OCI-LY1 (cell line): Measurements from ENCODE around the gene UNC13A.

Source experiments
- H2AFZ ChIP-seq: fragments of 200-600 bp; sonication (generic), shearing (Covaris generic); 2 replicates; pipeline ENCODE4 v1.6.0; 2014; ENCODE audit warnings: antibody characterized with exemption, mild to moderate bottlenecking, low read length
- H3F3A ChIP-seq: fragments of 200-600 bp; sonication (generic), shearing (Covaris generic); 2 replicates; pipeline ENCODE4 v1.6.0; 2014; ENCODE audit warnings: mild to moderate bottlenecking, antibody characterized with exemption, low read length, moderate library complexity; ENCODE audit not compliant: insufficient read depth
- H3K27ac ChIP-seq: fragments of 200-600 bp; sonication (generic); 2 replicates; pipeline ENCODE4 v1.5.1; 2014; ENCODE audit warnings: low read length, mixed run types, mild to moderate bottlenecking, low read depth; ENCODE audit not compliant: poor library complexity, severe bottlenecking
- H3K27me3 ChIP-seq: fragments of 200-600 bp; sonication (generic); 2 replicates; pipeline ENCODE4 v1.6.0; 2014; ENCODE audit warnings: antibody characterized with exemption, mild to moderate bottlenecking, low read length, moderate library complexity; ENCODE audit not compliant: insufficient read depth
- H3K36me3 ChIP-seq: fragments of 200-600 bp; sonication (generic); 2 replicates; pipeline ENCODE4 v1.6.1; 2014; ENCODE audit warnings: mild to moderate bottlenecking, antibody characterized with exemption, low read length, moderate library complexity, mixed read lengths; ENCODE audit not compliant: insufficient read depth
- H3K4me1 ChIP-seq: fragments of 200-600 bp; sonication (generic); 2 replicates; pipeline ENCODE4 v1.5.1; 2014; ENCODE audit warnings: mild to moderate bottlenecking, low read length, moderate library complexity; ENCODE audit not compliant: insufficient read depth, severe bottlenecking
- H3K4me2 ChIP-seq: fragments of 200-600 bp; sonication (generic), shearing (Covaris generic); 2 replicates; pipeline ENCODE4 v1.6.1; 2014; ENCODE audit warnings: low read length
- H3K4me3 ChIP-seq: fragments of 200-600 bp; sonication (generic); 2 replicates; pipeline ENCODE4 v1.5.1; 2014; ENCODE audit warnings: low read length, low read depth, mild to moderate bottlenecking, mixed read lengths; ENCODE audit not compliant: poor library complexity, severe bottlenecking
- H3K79me2 ChIP-seq: fragments of 200-600 bp; shearing (Covaris generic); 2 replicates; pipeline ENCODE4 v1.6.1; 2016; ENCODE audit warnings: mixed run types, low read length, mixed read lengths; ENCODE audit not compliant: insufficient read depth
- H3K9ac ChIP-seq: fragments of 200-600 bp; sonication (generic), shearing (Covaris generic); 2 replicates; pipeline ENCODE4 v1.6.1; 2014; ENCODE audit warnings: mild to moderate bottlenecking, low read length, mixed read lengths
- H3K9me2 ChIP-seq: fragments of 200-600 bp; sonication (generic), shearing (Covaris generic); 2 replicates; pipeline ENCODE4 v1.6.1; 2014; ENCODE audit warnings: low read depth, mild to moderate bottlenecking, low read length, mixed read lengths
- H3K9me3 ChIP-seq: fragments of 200-600 bp; shearing (Covaris generic); 2 replicates; pipeline ENCODE4 v1.6.1; 2014; ENCODE audit warnings: low read length, mixed read lengths
- H4K20me1 ChIP-seq: fragments of 200-600 bp; sonication (generic), shearing (Covaris generic); 2 replicates; pipeline ENCODE4 v1.6.0; 2016; ENCODE audit warnings: mild to moderate bottlenecking, low read length; ENCODE audit not compliant: insufficient read depth
- CTCF ChIP-seq: fragments of 200-600 bp; sonication (generic), shearing (Covaris generic); IDR thresholded peaks from 2 replicates; pipeline ENCODE4 v1.5.1; 2017; ENCODE audit warnings: mild to moderate bottlenecking, antibody characterized with exemption, low read length, moderate library complexity, mixed read lengths
- EZH2 ChIP-seq: fragments of 200-600 bp; sonication (generic), shearing (Covaris generic); IDR thresholded peaks from 2 replicates; pipeline ENCODE4 v1.8.0; 2017; ENCODE audit warnings: borderline replicate concordance, mixed run types, mild to moderate bottlenecking, antibody characterized with exemption, low read length, moderate library complexity, mixed read lengths

Gene UNC13A

GRCh38 chr19:17641846-17642245 is 46.3 kb downstream of the UNC13A start:
- H3K9me2 ChIP-seq: no peaks in the 10 kb centered on the region
- H3K9me3 ChIP-seq: no peaks in the 10 kb centered on the region
- H3K27ac ChIP-seq: no peak overlapping the region
- no peaks in the 10 kb centered on the region for H3K36me3 ChIP-seq
- no peaks in the 10 kb centered on the region for H3K79me2 ChIP-seq
- no peak overlapping the region for H3K9ac ChIP-seq
- H2AFZ ChIP-seq: no peak overlapping the region
- TF ChIP-seq EZH2: no peak
- no peak for TF ChIP-seq CTCF
- H3K4me3 ChIP-seq: no peak overlapping the region
- H3K4me1 ChIP-seq: no peaks in the 10 kb centered on the region
- H3K27me3 ChIP-seq: peaks cover 7% of the 10 kb centered on the region; the same call in 1 of the 2 replicates
- H3F3A ChIP-seq: no peaks in the 10 kb centered on the region
- H3K4me2 ChIP-seq: no peak overlapping the region
- H4K20me1 ChIP-seq: no peaks in the 10 kb centered on the region

GRCh38 chr19:17641181-17641580 is 47.0 kb downstream of the UNC13A start:
- Histone ChIP-seq H3K9me2 (no peaks in the 10 kb centered on the region), H3K9ac (no peak overlapping the region), H2AFZ (no peak overlapping the region), H4K20me1 (no peaks in the 10 kb centered on the region), H3K27ac (no peak overlapping the region), H3K4me2 (no peak overlapping the region), H3K9me3 (no peaks in the 10 kb centered on the region), H3K4me3 (no peak overlapping the region), H3K27me3 (peaks cover 7% of the 10 kb centered on the region; the same call in 1 of the 2 replicates), H3F3A (no peaks in the 10 kb centered on the region), H3K79me2 (no peaks in the 10 kb centered on the region), H3K4me1 (no peaks in the 10 kb centered on the region), H3K36me3 (no peaks in the 10 kb centered on the region)
- TF ChIP-seq EZH2: no peak
- no peak for TF ChIP-seq CTCF

- TF ChIP-seq CTCF (no peak), EZH2 (no peak)
- Histone ChIP-seq H3K4me1 (no peaks in the 10 kb centered on the region), H3K9me2 (no peaks in the 10 kb centered on the region), H3K4me3 (no peak overlapping the region), H3K27me3 (peaks cover 4% of the 10 kb centered on the region; the same call in 1 of the 2 replicates), H3K79me2 (no peaks in the 10 kb centered on the region), H3K9ac (no peak overlapping the region), H2AFZ (no peak overlapping the region), H3K9me3 (no peaks in the 10 kb centered on the region), H3K27ac (no peak overlapping the region), H4K20me1 (no peaks in the 10 kb centered on the region), H3F3A (no peaks in the 10 kb centered on the region), H3K4me2 (no peak overlapping the region), H3K36me3 (no peaks in the 10 kb centered on the region)
These were observed 54.5 kb downstream of the UNC13A start for GRCh38 chr19:17633700-17634099.
